HG03196 (cell line): ENCODE data around the gene NIPSNAP2.
A peak's percentile ranks its signal among the peaks of the same experiment; 100 is the strongest.
"Not testable (repeated sequence)": the region's sequence is repeated elsewhere in the genome, so short reads cannot be mapped to it uniquely, and the experiment has no call there.

ENCODE experiments used
- ATAC-seq: cut with Tn5 transposase; IDR thresholded peaks from one replicate; pipeline ENCODE4 v1.9.1; 2021; ENCODE audit not compliant: unreplicated experiment

NIPSNAP2 gene

DNA sequence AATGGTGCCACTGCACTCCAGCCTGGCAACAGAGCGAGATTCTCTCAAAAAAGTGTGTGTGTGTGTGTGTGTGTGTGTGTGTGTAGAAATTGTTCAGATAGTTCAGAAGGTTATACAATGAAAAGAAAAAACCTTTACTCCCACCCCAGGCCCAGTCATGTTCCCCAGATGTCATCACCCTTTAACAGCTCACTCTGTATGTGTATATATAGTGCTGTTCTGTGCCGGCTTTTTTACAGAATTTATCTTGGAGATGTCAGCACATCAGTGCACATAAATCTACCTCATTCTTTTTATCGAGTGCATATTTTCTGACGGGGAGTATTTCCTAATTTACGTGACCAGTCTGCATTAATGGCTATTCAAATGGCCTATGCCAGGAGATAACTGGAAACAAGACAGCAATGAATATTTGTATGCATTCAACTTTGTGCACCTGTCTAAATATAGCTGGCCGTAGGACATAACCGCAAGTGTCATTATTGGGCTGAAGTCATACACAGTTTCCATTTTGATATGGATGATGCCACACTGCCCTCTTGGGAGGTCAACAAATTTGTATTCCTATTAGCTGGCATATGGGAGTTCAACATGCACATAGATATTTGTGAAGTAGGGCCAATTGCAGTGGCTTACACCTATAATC lies 11.7 kb downstream of the NIPSNAP2 start:
- no peak for ATAC-seq

GRCh38 chr7:55977831-55978230 lies 13.4 kb downstream of the NIPSNAP2 start:
- ATAC-seq = no peak

- ATAC-seq = no peak
Measured at GRCh38 chr7:55980266-55980665, 15.9 kb downstream of the NIPSNAP2 start.

DNA sequence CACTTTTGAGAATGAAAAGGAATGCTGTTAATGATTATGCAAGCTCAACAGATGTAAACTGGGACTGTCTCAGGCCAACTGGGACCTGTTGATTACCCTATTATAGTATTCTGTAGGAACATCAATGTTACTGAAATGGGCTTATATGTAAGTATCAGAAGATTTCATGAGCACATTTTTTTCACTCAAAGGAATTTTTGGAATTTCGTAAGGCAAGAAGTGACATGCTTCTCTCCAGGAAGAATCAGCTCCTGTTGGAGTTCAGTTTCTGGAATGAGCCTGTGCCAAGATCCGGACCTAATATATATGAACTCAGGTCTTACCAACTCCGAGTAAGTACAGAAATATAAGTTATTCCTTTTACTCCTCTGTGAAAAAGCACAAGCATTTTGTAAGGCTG lies 19.2 kb downstream of the NIPSNAP2 start:
- no peak for ATAC-seq

GRCh38 chr7:55992346-55992745 lies 28.0 kb downstream of the NIPSNAP2 start:
- no peak for ATAC-seq

- no peak for ATAC-seq
Measured at GRCh38 chr7:55996856-55997500, 32.6 kb downstream of the NIPSNAP2 start.

GRCh38 chr7:56003749-56004148 lies 39.4 kb downstream of the NIPSNAP2 start:
- ATAC-seq = no peak

- ATAC-seq = no peak
Measured at GRCh38 chr7:56007167-56007652, 42.8 kb downstream of the NIPSNAP2 start.

DNA sequence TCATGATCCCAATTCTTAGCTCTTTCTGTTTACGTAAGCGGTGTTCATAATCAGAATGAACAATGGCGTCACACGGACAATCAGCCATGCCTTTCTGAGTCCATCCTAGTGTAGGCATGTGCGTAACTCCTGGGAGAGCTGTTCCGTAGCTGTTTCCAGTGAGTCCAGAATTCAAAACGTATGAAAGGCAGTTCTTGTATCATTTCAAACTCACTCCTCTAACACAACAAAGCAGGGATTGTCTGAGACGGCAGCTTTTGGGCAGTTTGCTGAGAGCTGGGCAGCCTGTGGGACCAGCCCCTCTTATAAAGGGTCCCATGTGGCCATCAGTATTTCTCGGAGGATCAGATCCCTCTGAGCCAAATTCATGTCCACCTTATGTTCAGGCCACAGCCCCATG lies 43.5 kb downstream of the NIPSNAP2 start:
- ATAC-seq = no peak

DNA sequence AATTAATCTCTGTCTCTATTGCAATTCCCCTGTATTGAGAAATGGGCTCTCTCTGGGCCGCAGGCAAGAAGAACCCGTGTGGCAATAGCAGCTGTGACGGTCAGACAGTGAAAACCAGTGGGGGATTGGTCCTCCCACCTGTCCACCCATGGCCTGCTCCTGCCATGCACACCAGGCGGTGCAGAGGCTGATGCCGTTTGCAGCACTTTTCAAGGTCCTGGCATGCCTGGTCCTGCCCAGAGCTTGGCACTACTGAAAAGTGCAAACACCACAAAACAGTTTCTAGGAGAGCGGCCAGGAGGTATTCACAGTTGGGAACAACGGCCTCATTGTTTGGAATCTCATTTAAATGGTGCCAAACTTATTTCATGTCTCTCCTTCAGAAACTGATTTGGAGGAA lies 45.3 kb downstream of the NIPSNAP2 start:
- no peak for ATAC-seq

GRCh38 chr7:56017015-56017414 lies 52.6 kb downstream of the NIPSNAP2 start:
- not testable (repeated sequence) for ATAC-seq

- ATAC-seq = no peak
Measured at GRCh38 chr7:56019501-56019900, 55.1 kb downstream of the NIPSNAP2 start.

- ATAC-seq = no peak
Measured at GRCh38 chr7:56023500-56023899, 59.1 kb downstream of the NIPSNAP2 start.

DNA sequence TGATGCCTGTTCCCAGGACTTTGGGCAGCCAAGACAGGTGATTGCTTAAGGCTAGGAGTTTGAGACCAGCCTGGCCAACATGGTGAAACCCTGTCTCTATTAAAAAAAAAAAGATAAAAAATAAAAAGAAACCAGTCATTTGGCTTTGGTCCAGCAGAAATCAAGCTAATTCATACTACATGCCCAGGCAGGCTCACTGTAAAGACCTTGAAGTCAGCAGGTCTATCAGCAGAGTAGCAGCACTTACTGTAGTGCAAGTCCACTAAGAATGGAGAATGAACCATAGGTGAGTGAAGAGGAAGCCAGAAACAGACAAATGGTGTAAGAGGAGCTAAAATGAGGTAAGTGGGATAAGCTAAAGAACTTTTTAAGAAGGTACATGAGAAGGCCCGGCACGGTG lies 62.2 kb downstream of the NIPSNAP2 start:
- no peak for ATAC-seq

GRCh38 chr7:56028942-56029630 lies 64.7 kb downstream of the NIPSNAP2 start:
- no peak for ATAC-seq

- ATAC-seq = no peak
Measured at GRCh38 chr7:56030340-56030739, 66.0 kb downstream of the NIPSNAP2 start.

DNA sequence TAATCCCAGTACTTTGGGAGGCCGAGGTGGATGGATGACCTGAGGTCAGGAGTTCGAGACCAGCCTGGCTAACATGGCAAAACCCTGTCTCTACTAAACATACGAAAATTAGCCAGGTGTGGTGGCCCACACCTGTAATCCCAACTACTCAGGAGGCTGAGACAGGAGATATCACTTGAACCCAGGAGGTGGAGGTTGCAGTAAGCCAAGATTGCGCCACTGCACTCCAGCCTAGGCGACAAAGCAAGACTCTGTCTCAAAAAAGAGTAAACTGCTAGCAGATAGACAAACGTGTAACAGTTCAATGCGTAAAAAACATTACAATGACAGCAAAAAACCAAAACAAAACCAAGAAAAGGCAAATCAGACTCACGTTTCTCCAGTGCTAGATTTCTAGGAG lies 67.2 kb downstream of the NIPSNAP2 start:
- not testable (repeated sequence) for ATAC-seq

DNA sequence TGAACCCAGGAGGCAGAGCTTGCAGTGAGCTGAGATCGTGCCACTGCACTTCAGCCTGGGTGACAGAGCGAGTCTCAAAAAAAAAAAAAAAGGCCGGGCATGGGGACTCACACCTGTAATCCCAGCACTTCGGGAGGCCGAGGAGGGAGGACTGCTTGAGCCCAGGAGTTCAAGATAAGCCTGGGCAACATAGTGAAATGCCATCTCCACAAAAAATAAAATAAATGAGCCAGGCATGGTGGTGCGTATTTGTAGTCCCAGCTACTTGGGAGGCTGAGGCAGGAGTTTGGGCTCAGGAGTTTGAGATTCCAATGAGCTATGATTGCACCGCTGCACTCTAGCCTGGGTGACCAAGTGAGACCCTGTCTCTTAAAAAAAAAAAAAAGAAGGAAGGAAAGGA lies 68.2 kb downstream of the NIPSNAP2 start:
- ATAC-seq = not testable (repeated sequence)

- peak; percentile 92 for ATAC-seq
Measured at GRCh38 chr7:56033671-56034432, 69.5 kb downstream of the NIPSNAP2 start.

DNA sequence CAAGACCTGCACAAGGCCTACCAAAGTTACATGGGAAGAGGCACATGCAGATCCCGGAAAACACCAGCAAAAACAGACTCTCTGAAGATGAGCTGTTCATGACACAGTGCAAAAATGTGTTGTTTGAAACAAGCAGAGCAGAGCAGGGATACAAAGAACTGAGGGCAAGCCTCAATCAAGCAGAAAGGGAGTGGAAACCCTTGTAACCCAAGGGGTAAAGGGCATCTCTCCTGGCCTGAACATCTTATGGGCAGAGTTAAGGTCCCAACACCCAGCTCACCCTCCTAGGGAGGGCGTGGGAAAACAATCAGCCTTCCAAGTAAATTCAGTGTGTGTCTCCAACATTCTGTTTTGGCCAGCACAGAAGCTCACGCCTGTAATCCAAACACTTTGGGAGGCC lies 76.3 kb downstream of the NIPSNAP2 start:
- ATAC-seq = no peak

GRCh38 chr7:56045758-56046157 lies 81.4 kb downstream of the NIPSNAP2 start:
- not testable (repeated sequence) for ATAC-seq
